NCI-H2107 treated with DMSO at 0.1 percent for 48 hours (cell line): ENCODE data around the gene AUTS2.
"Not testable (repeated sequence)": the region's sequence is repeated elsewhere in the genome, so short reads cannot be mapped to it uniquely, and the experiment has no call there.

Experiments used
- DNase-seq: peaks from one replicate; lab custom pipeline; 2025; ENCODE audit not compliant: unreplicated experiment; lab: John Stamatoyannopoulos, UW

AUTS2 gene

GRCh38 chr7:70270149-70270548 lies 671.9 kb downstream of the AUTS2 start:
- no peak for DNase-seq

- no peak for DNase-seq
Observed at GRCh38 chr7:70271617-70272081, 673.4 kb downstream of the AUTS2 start.

DNA sequence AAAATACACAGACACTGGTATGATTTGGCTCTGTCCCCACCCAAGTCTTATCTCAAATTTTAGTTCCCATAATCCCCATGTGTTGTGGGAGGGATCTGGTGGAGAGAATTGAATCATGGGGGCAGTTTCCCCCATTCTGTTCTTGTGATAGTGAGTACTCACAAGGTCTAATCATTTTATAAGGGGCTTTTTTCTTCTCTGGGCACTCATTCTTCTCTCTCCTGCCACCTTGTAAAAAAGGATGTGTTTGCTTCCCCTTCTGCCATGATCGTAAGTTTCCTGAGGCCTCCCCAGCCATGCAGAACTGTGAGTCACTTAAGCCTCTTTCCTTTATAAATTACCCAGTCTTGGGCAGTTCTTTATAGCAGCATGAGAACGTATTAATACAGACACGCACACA lies 677.3 kb downstream of the AUTS2 start:
- DNase-seq = not testable (repeated sequence)

DNA sequence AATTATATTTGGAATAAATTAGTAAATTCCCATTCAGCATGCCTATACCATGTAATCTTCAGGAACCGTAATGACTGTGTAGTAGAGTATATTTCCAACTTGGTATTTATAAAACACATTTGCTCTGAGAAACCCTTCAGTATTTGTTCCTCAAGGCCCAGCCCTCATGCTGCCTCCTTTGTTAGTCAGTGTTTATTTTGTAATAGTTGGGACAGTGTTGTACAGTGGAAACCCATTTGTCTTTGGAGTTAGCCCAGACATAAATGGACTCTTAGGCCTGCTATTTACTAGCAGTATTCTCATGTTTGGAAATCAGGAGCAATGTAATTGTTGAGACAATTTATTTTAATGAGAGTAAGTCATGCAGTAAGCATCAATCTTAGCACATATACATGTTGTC lies 686.9 kb downstream of the AUTS2 start:
- no peak for DNase-seq

- DNase-seq = no peak
Observed at GRCh38 chr7:70285854-70286253, 687.6 kb downstream of the AUTS2 start.

DNA sequence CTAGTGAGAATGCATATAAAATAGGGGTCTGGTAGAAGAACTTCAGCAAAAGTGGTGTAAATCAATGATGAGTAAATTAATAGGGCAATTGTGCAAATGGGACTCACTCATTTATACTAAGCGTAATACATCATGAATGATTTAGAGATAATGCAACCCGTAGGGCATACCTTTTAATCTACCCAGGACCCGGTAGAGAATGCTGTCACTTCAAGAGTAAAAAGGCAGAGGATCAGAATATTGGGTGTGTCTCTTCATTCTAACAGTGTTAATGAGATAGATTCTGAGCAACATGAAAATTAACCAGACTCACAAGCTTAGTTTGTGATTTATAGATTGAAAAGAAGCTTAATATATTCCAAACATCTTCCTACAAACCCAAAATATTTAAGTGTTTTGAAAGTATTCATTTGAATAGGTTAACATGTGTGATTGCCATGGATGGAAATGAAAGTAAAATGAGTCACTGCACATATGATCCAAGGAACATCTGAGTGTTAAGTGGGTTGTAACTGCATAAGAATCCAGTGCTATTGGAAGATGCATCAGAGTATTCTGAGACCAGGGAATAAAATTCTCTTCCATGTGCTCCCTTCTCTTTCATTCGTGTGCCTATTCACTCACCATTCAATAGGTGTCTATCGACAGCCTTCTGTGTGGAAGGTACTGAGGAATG lies 690.6 kb downstream of the AUTS2 start:
- DNase-seq = no peak

DNA sequence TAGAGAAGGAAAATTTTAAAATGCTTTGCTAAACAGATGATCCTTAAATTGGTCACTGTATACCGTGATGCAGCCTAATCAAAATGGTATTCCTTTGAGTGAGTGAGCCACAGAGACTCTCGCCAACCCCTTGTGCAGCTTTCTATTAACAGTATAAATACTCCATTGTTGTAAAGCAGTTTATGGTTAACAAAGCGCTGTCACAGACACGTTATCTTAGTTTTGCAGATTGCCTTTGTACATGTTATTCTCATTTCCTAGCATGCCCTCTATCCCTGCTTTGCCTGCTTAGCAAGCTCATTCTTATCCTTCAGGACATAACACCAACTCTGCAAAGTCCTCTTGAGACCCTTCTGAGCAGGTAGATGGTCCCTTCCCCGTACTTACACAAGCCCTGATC lies 694.4 kb downstream of the AUTS2 start:
- no peak for DNase-seq

GRCh38 chr7:70294211-70294911 lies 696.1 kb downstream of the AUTS2 start:
- DNase-seq = no peak

DNA sequence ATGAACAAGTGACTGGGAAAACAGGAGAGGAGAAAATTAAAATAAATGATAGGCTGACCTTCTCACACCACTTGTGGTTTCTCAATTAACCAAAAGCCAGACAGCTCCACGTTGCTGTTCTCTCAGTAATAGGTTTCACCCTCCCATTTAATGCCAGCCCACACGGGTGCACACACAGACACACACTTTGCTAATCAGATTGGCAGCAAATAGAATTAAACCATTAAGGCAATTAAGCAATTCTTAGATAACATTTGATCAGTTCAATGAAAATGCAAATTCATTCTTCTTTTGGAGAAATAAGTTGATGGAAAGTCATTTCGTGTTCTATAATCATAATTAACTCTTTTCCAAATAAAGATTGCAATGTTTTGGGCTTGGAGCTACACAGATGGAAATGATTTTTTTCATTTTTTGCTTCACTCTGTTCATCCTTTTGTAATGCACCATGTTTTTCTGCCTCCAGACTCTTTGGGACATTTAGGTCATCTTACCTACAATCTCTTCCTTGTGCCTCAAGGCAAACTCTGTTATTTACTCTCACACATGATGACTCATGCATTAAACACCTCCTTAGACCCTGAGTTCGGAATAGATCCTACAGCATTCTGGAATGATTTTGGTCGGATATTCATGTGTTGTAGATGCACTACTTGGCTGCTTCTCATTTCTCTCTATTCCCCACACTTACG lies 700.7 kb downstream of the AUTS2 start:
- no peak for DNase-seq

- no peak for DNase-seq
Observed at GRCh38 chr7:70299472-70299807, 701.2 kb downstream of the AUTS2 start.

DNA sequence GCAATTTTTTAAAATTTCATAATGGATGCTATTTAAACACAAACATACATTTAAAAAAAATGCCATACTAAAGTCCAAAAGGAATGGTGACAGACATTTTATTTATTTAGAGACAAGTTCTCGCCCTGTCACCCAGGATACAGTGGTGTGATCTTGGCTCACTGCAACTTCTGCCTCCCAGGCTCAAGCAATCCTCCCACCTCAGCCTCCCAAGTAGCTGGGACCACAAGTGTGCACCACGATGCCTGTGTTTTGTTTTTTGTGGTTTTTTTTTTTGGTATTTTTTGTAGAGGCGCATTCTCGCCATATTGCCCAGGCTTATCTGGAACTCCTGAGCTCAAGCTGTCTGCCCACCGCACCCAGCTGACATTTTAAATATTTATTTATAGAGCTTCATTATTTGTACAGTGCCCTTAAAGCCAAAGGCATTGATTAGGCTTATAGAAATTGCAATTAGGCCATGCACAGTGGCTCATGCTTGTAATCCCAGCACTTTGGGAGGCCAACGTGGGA lies 703.5 kb downstream of the AUTS2 start:
- no peak for DNase-seq

- no peak for DNase-seq
Observed at GRCh38 chr7:70303309-70303708, 705.0 kb downstream of the AUTS2 start.

GRCh38 chr7:70303780-70304179 lies 705.5 kb downstream of the AUTS2 start:
- no peak for DNase-seq

DNA sequence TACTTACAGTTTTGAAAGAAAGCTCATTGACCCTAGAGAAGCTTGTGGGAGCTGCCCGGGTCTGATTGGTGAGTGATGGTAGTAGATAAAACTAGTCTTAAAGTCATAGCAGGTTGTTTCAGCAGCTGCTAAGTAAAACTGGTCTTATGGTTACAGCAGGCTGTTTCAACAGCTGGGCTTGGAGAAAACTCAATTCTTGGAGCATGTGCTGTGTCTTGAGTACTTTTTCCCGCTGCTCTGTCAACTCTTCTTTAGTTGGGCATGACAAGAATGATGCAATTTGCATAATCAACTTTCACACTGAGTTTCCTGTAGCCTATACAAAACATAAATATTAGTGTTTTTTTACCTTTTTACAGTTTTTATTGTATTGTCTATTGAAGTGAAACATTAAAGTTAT lies 707.9 kb downstream of the AUTS2 start:
- no peak for DNase-seq

GRCh38 chr7:70307544-70308106 lies 709.4 kb downstream of the AUTS2 start:
- DNase-seq = no peak

DNA sequence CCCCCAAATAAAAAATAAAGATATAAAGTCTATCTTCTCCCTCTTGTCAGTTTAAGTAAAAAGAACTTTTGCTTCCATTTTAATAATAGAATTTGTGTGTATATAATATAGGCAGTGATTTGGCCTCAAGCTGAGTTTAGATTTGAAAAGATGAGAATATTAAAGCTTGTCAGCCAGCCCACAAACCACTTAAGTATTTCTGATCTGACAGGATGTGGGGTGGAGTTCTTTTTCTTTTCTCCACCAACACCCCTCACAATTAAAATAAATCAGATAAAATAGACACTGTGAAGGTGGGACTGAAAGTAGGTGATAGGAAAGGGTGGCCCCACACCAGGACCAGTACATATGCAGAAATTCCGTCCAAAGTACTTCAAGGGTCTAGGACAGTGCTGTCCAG lies 714.1 kb downstream of the AUTS2 start:
- no peak for DNase-seq

DNA sequence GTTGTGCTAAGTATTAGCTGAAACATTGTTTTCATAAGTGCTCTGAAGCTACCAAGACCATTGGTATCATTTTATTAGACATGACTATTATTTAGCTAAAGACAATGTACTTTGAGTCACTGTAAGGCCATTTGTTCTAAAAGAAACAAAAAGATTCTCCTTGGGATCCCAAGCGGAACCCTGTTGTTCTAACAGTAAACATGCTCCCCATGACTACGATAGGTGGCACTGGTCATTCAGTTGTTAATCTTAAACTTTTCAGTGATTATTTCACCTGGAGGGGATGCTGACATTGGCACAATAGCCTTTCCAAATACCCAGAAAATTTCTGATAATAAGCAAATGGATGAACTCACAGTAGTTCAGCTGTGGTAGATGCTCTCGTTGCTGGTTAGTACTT lies 715.0 kb downstream of the AUTS2 start:
- no peak for DNase-seq

GRCh38 chr7:70313687-70314086 lies 715.4 kb downstream of the AUTS2 start:
- DNase-seq = no peak

GRCh38 chr7:70314221-70314620 lies 715.9 kb downstream of the AUTS2 start:
- DNase-seq = no peak

DNA sequence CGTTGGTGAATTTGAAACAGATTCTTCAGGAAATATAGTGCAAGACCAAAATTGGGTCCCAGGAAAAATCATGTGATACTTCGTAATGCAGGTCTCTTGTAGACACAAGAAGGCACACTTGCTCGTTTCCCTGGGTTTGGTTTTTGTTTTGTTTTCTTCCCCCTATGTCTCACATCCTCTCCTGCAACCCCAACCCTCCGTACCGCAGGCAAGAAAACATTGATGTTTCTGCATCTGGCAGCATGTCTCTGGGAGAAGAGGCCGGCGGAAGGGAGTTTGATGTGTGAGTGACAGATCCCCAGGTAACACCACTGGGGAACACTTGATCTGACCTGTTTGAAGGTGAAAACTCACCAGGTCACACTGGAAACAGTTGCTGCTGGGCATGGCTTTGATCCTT lies 718.5 kb downstream of the AUTS2 start:
- no peak for DNase-seq

- DNase-seq = no peak
Observed at GRCh38 chr7:70317356-70317755, 719.1 kb downstream of the AUTS2 start.

DNA sequence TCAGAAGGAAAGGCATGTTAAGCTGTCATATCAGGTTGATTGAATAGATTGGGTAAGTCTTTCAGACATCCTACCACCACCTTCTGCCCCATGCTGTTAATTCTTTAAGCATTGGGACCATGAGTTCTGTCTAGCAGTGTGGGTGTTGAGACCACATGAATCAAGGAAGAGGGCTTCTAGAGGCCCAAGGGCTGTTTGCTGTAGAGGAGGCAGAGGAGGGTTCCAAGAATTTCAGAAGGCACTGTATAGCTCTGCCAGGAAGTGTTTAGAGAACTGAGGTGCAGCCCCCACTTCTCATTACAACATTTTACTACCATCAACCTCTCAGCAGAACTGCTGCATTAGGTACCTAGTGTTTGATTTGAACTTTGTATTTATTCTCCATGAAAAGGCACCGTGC lies 720.2 kb downstream of the AUTS2 start:
- DNase-seq = no peak
